ENCODE measurements around the gene CPVL.
"Not testable (repeated sequence)": the region's sequence is repeated elsewhere in the genome, so short reads cannot be mapped to it uniquely, and the experiment has no call there.

Gene CPVL

GRCh38 chr7:29116361-29117200 is 29.8 kb downstream of the CPVL start:
- no peak for ATAC-seq

- ATAC-seq: no peak
These were observed 30.6 kb downstream of the CPVL start for GRCh38 chr7:29115753-29116152.

- no peak for ATAC-seq
These were observed 31.1 kb downstream of the CPVL start for GRCh38 chr7:29115130-29115687.

- ATAC-seq: not testable (repeated sequence)
These were observed 32.1 kb downstream of the CPVL start for GRCh38 chr7:29114266-29114665.

GRCh38 chr7:29113384-29114102 is 32.8 kb downstream of the CPVL start:
- no peak for ATAC-seq

GRCh38 chr7:29112721-29113120 is 33.6 kb downstream of the CPVL start:
- ATAC-seq: no peak

- no peak for ATAC-seq
These were observed 36.4 kb downstream of the CPVL start for GRCh38 chr7:29109899-29110298.

GRCh38 chr7:29109358-29109757 is 37.0 kb downstream of the CPVL start:
- ATAC-seq: no peak

- ATAC-seq: no peak
These were observed 39.3 kb downstream of the CPVL start for GRCh38 chr7:29107056-29107455.

GRCh38 chr7:29106669-29106988 is 39.7 kb downstream of the CPVL start:
- ATAC-seq: no peak

- ATAC-seq: no peak
These were observed 40.3 kb downstream of the CPVL start for GRCh38 chr7:29105752-29106668.

- no peak for ATAC-seq
These were observed 41.1 kb downstream of the CPVL start for GRCh38 chr7:29105191-29105590.

GRCh38 chr7:29102558-29103151 is 43.7 kb downstream of the CPVL start:
- ATAC-seq: no peak

- no peak for ATAC-seq
These were observed 45.4 kb downstream of the CPVL start for GRCh38 chr7:29100924-29101323.

- no peak for ATAC-seq
These were observed 46.2 kb downstream of the CPVL start for GRCh38 chr7:29099896-29100847.

- ATAC-seq: no peak
These were observed 49.9 kb downstream of the CPVL start for GRCh38 chr7:29096446-29096730.

- ATAC-seq: no peak
These were observed 50.5 kb downstream of the CPVL start for GRCh38 chr7:29095631-29096445.

- ATAC-seq: not testable (repeated sequence)
These were observed 53.2 kb downstream of the CPVL start for GRCh38 chr7:29093091-29093490.

GRCh38 chr7:29091715-29092114 is 54.6 kb downstream of the CPVL start:
- ATAC-seq: peak in 1 of 2 donors; percentile 59

- ATAC-seq: no peak
These were observed 55.3 kb downstream of the CPVL start for GRCh38 chr7:29090836-29091601.

All from activated CD4-positive, CD25-positive, alpha-beta regulatory T cell treated with anti-CD3 and anti-CD28 coated beads, Interleukin-2, amount 50 U/mL, for 24 hours (primary cell).